HCT116 (cell line): ENCODE results near the gene WIPF3.

Source experiments
- CEBPB ChIP-seq: IDR thresholded peaks from 2 replicates; pipeline ENCODE4 v1.6.1; 2012; ENCODE audit warnings: low read depth
- CTCF ChIP-seq, 3 experiments: fragments of 200-600 bp in 1 of 3; sonication (generic) in 1 of 3; IDR thresholded peaks in 2 of 3; conservative IDR thresholded peaks in 1 of 3; 2 replicates each; pipeline ENCODE4 v1.5.1; 2012 to 2017; ENCODE audit warnings: low read depth in 2 of 3, low read length in 2 of 3, antibody characterized with exemption in 1 of 3, borderline replicate concordance in 1 of 3, control low read depth in 1 of 3, mild to moderate bottlenecking in 1 of 3, mixed read lengths in 1 of 3, mixed run types in 1 of 3, moderate library complexity in 1 of 3; ENCODE audit not compliant: insufficient read depth in 1 of 3
- EZH2 ChIP-seq: fragments of 200-600 bp; sonication (generic); IDR thresholded peaks from 2 replicates; pipeline ENCODE4 v1.6.1; 2017; ENCODE audit warnings: antibody characterized with exemption, mixed run types
- POLR2A ChIP-seq: IDR thresholded peaks from 2 replicates; pipeline ENCODE4 v1.7.0; 2011; ENCODE audit warnings: borderline replicate concordance; ENCODE audit not compliant: insufficient read depth, insufficient read length; ENCODE audit errors: extremely low read depth
- REST ChIP-seq: IDR thresholded peaks from 2 replicates; pipeline ENCODE4 v1.6.1; 2012; ENCODE audit warnings: low read depth
- ZFX ChIP-seq: fragments of 450-650 bp; IDR thresholded peaks from 2 replicates; pipeline ENCODE4 v1.6.1; 2017
- ZNF274 ChIP-seq: fragments of 200-500 bp; sonication (Bioruptor generic); IDR thresholded peaks from 2 replicates; pipeline ENCODE4 v1.6.1; 2014; ENCODE audit warnings: mild to moderate bottlenecking, low read depth, low read length, inconsistent platforms

- TF ChIP-seq POLR2A (no peak), CTCF (IDR thresholded peaks at IDR 0.05 in 2 of 3, conservative IDR thresholded peaks at IDR 0.05 in 1 of 3; ENCODE audit: borderline replicate concordance in 1 of 3, insufficient read depth in 1 of 3, low read depth in 2 of 3, low read length in 2 of 3) (no peak), CEBPB (no peak), ZNF274 (no peak), ZFX (no peak), REST (no peak), EZH2 (no peak)
Measured at GRCh38 chr7:29885626-29886025, 79.3 kb downstream of the WIPF3 start.
